HCT116 (cell line): ENCODE data around the gene TIAM2. TPM values are rescaled to one million over a fixed set of nuclear protein-coding genes. Genes with fewer than 3 reads are reported as not detected.

Source experiments
- ATAC-seq: fragments of 200-7000 bp; cut with Tn5 transposase; 2 replicates; pipeline ENCODE4 v1.9.1; 2020; ENCODE audit warnings: mild to moderate bottlenecking, moderate library complexity
- BruUV-seq: library from RNA; stranded (reverse); fragments of 400-500 nt; replicated peaks from 2 replicates; lab custom pipeline; 2021; lab: Mats Ljungman, UMichigan
- CTCF ChIA-PET: fragments of 300-600 bp; sonication (Branson Sonifier 250); formaldehyde crosslinking; loops from one replicate; lab custom pipeline; 2021; ENCODE audit warnings: antibody characterized with exemption; lab: Charles Lee
- POLR2A ChIA-PET: fragments of 300-600, 350-600 bp; sonication (Branson Sonifier 250); formaldehyde crosslinking; loops from one replicate; lab custom pipeline; 2021; ENCODE audit warnings: antibody characterized with exemption; lab: Charles Lee
- RAD21 ChIA-PET, 2 experiments: fragments of 300-600 bp; sonication (Branson Sonifier 250); formaldehyde crosslinking; loops; one replicate each; lab custom pipeline; 2023; ENCODE audit warnings: low total read pairs in 2 of 2; ENCODE audit not compliant: uncharacterized antibody in 2 of 2, unreplicated experiment in 2 of 2, low non-redundant PET in 1 of 2; lab: Charles Lee
- DNase-seq: peaks from one replicate; pipeline ENCODE4 v3.0.0-alpha.2; 2010; ENCODE audit warnings: low read depth, low spot score
- H2AFZ ChIP-seq: fragments of 200-600 bp; shearing (Covaris generic), sonication (generic); 2 replicates; pipeline ENCODE4 v1.6.1; 2017; ENCODE audit warnings: low read depth, mixed run types, mixed read lengths, antibody characterized with exemption, low read length; ENCODE audit not compliant: poor library complexity, severe bottlenecking
- H3K27ac ChIP-seq: 2 replicates; pipeline ENCODE4 v1.5.1; 2012; ENCODE audit warnings: low read depth, low read length
- H3K27me3 ChIP-seq: fragments of 200-600 bp; sonication (generic); 2 replicates; pipeline ENCODE4 v1.6.1; 2016; ENCODE audit warnings: mixed run types, low read length, mixed read lengths; ENCODE audit not compliant: insufficient read depth
- H3K36me3 ChIP-seq, 2 experiments: fragments of 200-500 bp in 1 of 2; fragments of 200-600 bp in 1 of 2; sonication (Bioruptor generic) in 1 of 2; sonication (generic) in 1 of 2; 2 replicates each; pipeline versions ENCODE4 v1.5.1 to v1.6.1; 2014 to 2016; ENCODE audit warnings: low read length in 2 of 2, inconsistent platforms in 1 of 2, mixed read lengths in 1 of 2, mixed run types in 1 of 2; ENCODE audit not compliant: insufficient read depth in 2 of 2, control insufficient read depth in 1 of 2
- H3K4me1 ChIP-seq, 2 experiments: fragments of 200-600 bp in 1 of 2; sonication (generic) in 1 of 2; 2 replicates each; pipeline versions ENCODE4 v1.5.1 to v1.6.1; 2012 to 2017; ENCODE audit warnings: low read length in 2 of 2, inconsistent platforms in 1 of 2, mild to moderate bottlenecking in 1 of 2, mixed read lengths in 1 of 2, mixed run types in 1 of 2, moderate library complexity in 1 of 2; ENCODE audit not compliant: insufficient read depth in 2 of 2, control insufficient read depth in 1 of 2
- H3K4me2 ChIP-seq: fragments of 200-600 bp; sonication (generic); 2 replicates; pipeline ENCODE4 v1.6.1; 2017; ENCODE audit warnings: mixed run types, low read length, mixed read lengths
- H3K4me3 ChIP-seq, 2 experiments: fragments of 200-600 bp in 1 of 2; sonication (generic) in 1 of 2; replicated peaks in 1 of 2; 2 replicates each; pipeline ENCODE4 v1.5.1; 2011 to 2016; ENCODE audit warnings: low read length in 2 of 2, control low read depth in 1 of 2, low read depth in 1 of 2, mild to moderate bottlenecking in 1 of 2, mixed read lengths in 1 of 2, mixed run types in 1 of 2
- H3K79me2 ChIP-seq: fragments of 200-600 bp; sonication (generic); 2 replicates; pipeline ENCODE4 v1.6.1; 2017; ENCODE audit warnings: mild to moderate bottlenecking, mixed run types, low read length, moderate library complexity, mixed read lengths; ENCODE audit not compliant: insufficient read depth
- H3K9ac ChIP-seq: fragments of 200-600 bp; sonication (generic); 2 replicates; pipeline ENCODE4 v1.6.1; 2016; ENCODE audit warnings: low read length, mixed read lengths
- H3K9me2 ChIP-seq: fragments of 200-600 bp; sonication (generic), shearing (Covaris generic); 2 replicates; pipeline ENCODE4 v1.6.1; 2017; ENCODE audit warnings: mixed run types, mild to moderate bottlenecking, moderate library complexity; ENCODE audit not compliant: insufficient read depth
- H3K9me3 ChIP-seq, 2 experiments: fragments of 200-500 bp in 1 of 2; fragments of 200-600 bp in 1 of 2; sonication (Bioruptor generic) in 1 of 2; sonication (generic) in 1 of 2; 2 replicates each; pipeline ENCODE4 v1.6.1; 2014 to 2017; ENCODE audit warnings: low read length in 2 of 2, mixed read lengths in 2 of 2, inconsistent platforms in 1 of 2, low read depth in 1 of 2, mild to moderate bottlenecking in 1 of 2, mixed run types in 1 of 2, moderate library complexity in 1 of 2; ENCODE audit not compliant: control insufficient read depth in 1 of 2, insufficient read depth in 1 of 2
- H4K20me1 ChIP-seq: fragments of 200-600 bp; sonication (generic), shearing (Covaris generic); 2 replicates; pipeline ENCODE4 v1.6.1; 2017; ENCODE audit warnings: mixed run types, mild to moderate bottlenecking, moderate library complexity; ENCODE audit not compliant: insufficient read depth
- CEBPB ChIP-seq: IDR thresholded peaks from 2 replicates; pipeline ENCODE4 v1.6.1; 2012; ENCODE audit warnings: low read depth
- EGR1 ChIP-seq: IDR thresholded peaks from 2 replicates; pipeline ENCODE4 v1.6.1; 2012; ENCODE audit warnings: low read depth
- EZH2 ChIP-seq: fragments of 200-600 bp; sonication (generic); IDR thresholded peaks from 2 replicates; pipeline ENCODE4 v1.6.1; 2017; ENCODE audit warnings: antibody characterized with exemption, mixed run types
- JUND ChIP-seq: IDR thresholded peaks from 2 replicates; pipeline ENCODE4 v1.6.1; 2012
- RAD21 ChIP-seq: IDR thresholded peaks from 2 replicates; pipeline ENCODE4 v1.6.1; 2012; ENCODE audit warnings: low read depth, mild to moderate bottlenecking
- SP1 ChIP-seq: IDR thresholded peaks from 2 replicates; pipeline ENCODE4 v1.6.1; 2012; ENCODE audit warnings: low read depth
- SRF ChIP-seq: IDR thresholded peaks from 2 replicates; pipeline ENCODE4 v1.6.1; 2012; ENCODE audit warnings: low read depth
- YY1 ChIP-seq: IDR thresholded peaks from 2 replicates; pipeline ENCODE4 v1.6.1; 2011; ENCODE audit warnings: low read length, low read depth, moderate library complexity, mild to moderate bottlenecking; ENCODE audit not compliant: insufficient replicate concordance; ENCODE audit errors: extremely low read depth
- ZFX ChIP-seq: fragments of 450-650 bp; IDR thresholded peaks from 2 replicates; pipeline ENCODE4 v1.6.1; 2017
- ZNF274 ChIP-seq: fragments of 200-500 bp; sonication (Bioruptor generic); IDR thresholded peaks from 2 replicates; pipeline ENCODE4 v1.6.1; 2014; ENCODE audit warnings: mild to moderate bottlenecking, low read depth, low read length, inconsistent platforms
- intact Hi-C: fragments of 100-400 bp; cut with micrococcal nuclease; formaldehyde crosslinking; loops from 2 replicates; pipeline ENCODE4 v1.10.0; 2022
- total RNA-seq: library from RNA; stranded (reverse); gene quantifications from one replicate; pipeline ENCODE4 v1.2.1, GENCODE V29; 2021; ENCODE audit not compliant: unreplicated experiment
- TF ChIP-seq, protein P1 (sequence below), 3 experiments: fragments of 200-600 bp in 1 of 3; sonication (generic) in 1 of 3; IDR thresholded peaks in 2 of 3; conservative IDR thresholded peaks in 1 of 3; 2 replicates each; pipeline ENCODE4 v1.5.1; 2012 to 2017; ENCODE audit warnings: low read depth in 2 of 3, low read length in 2 of 3, antibody characterized with exemption in 1 of 3, borderline replicate concordance in 1 of 3, control low read depth in 1 of 3, mild to moderate bottlenecking in 1 of 3, mixed read lengths in 1 of 3, mixed run types in 1 of 3, moderate library complexity in 1 of 3; ENCODE audit not compliant: insufficient read depth in 1 of 3
- TF ChIP-seq, protein P2 (sequence below): IDR thresholded peaks from 2 replicates; pipeline ENCODE4 v1.6.1; 2012
- TF ChIP-seq, protein P3 (sequence below): IDR thresholded peaks from 2 replicates; pipeline ENCODE4 v1.6.1; 2012; ENCODE audit warnings: low read depth

TIAM2 gene
- total RNA-seq, 1 experiment from 2014 or later: 9.4 TPM

DNA sequence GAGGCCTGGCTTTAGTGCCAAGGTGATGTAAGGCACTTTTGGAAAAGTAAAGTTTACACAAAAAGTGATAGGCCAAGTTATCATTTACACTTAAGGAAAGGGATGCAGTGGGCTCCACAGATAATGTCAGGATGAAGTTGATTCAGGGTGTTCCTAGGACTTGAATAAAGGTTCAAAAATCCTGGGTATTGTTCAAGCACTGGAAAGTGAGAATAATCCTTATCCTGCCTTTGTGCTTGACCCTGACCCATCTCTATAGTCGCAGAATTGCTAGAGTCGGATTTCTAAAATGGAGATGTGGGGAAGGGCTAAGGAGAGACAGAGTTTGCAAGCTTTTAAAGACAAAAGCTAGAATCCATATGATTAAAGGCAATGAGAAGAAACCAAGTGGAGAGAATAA is 115.6 kb downstream of the TIAM2 start (continued):
- TF ChIP-seq, protein P1, sequence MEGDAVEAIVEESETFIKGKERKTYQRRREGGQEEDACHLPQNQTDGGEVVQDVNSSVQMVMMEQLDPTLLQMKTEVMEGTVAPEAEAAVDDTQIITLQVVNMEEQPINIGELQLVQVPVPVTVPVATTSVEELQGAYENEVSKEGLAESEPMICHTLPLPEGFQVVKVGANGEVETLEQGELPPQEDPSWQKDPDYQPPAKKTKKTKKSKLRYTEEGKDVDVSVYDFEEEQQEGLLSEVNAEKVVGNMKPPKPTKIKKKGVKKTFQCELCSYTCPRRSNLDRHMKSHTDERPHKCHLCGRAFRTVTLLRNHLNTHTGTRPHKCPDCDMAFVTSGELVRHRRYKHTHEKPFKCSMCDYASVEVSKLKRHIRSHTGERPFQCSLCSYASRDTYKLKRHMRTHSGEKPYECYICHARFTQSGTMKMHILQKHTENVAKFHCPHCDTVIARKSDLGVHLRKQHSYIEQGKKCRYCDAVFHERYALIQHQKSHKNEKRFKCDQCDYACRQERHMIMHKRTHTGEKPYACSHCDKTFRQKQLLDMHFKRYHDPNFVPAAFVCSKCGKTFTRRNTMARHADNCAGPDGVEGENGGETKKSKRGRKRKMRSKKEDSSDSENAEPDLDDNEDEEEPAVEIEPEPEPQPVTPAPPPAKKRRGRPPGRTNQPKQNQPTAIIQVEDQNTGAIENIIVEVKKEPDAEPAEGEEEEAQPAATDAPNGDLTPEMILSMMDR (IDR thresholded peaks at IDR 0.05 in 2 of 3, conservative IDR thresholded peaks at IDR 0.05 in 1 of 3; ENCODE audit: borderline replicate concordance in 1 of 3, insufficient read depth in 1 of 3, low read depth in 2 of 3, low read length in 2 of 3): no peak
- no peak for TF ChIP-seq EZH2
- TF ChIP-seq ZNF274: no peak
- no peak for TF ChIP-seq CEBPB
- TF ChIP-seq SP1: no peak
- no peak for TF ChIP-seq SRF
- no peak for TF ChIP-seq RAD21
- TF ChIP-seq, protein P2, sequence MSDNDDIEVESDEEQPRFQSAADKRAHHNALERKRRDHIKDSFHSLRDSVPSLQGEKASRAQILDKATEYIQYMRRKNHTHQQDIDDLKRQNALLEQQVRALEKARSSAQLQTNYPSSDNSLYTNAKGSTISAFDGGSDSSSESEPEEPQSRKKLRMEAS: no peak
- TF ChIP-seq, protein P3, sequence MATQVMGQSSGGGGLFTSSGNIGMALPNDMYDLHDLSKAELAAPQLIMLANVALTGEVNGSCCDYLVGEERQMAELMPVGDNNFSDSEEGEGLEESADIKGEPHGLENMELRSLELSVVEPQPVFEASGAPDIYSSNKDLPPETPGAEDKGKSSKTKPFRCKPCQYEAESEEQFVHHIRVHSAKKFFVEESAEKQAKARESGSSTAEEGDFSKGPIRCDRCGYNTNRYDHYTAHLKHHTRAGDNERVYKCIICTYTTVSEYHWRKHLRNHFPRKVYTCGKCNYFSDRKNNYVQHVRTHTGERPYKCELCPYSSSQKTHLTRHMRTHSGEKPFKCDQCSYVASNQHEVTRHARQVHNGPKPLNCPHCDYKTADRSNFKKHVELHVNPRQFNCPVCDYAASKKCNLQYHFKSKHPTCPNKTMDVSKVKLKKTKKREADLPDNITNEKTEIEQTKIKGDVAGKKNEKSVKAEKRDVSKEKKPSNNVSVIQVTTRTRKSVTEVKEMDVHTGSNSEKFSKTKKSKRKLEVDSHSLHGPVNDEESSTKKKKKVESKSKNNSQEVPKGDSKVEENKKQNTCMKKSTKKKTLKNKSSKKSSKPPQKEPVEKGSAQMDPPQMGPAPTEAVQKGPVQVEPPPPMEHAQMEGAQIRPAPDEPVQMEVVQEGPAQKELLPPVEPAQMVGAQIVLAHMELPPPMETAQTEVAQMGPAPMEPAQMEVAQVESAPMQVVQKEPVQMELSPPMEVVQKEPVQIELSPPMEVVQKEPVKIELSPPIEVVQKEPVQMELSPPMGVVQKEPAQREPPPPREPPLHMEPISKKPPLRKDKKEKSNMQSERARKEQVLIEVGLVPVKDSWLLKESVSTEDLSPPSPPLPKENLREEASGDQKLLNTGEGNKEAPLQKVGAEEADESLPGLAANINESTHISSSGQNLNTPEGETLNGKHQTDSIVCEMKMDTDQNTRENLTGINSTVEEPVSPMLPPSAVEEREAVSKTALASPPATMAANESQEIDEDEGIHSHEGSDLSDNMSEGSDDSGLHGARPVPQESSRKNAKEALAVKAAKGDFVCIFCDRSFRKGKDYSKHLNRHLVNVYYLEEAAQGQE: no peak
- no peak for TF ChIP-seq ZFX

GRCh38 chr6:155112757-155113156 is 117.6 kb downstream of the TIAM2 start:
- Histone ChIP-seq H3K9me2 (no peaks in the 10 kb centered on the region), H4K20me1 (no peaks in the 10 kb centered on the region), H3K4me3 (no peak overlapping the region), H3K36me3 (no peaks in the 10 kb centered on the region), H2AFZ (no peak overlapping the region), H3K27ac (no peak overlapping the region), H3K9ac (no peak overlapping the region), H3K4me2 (no peak overlapping the region), H3K9me3 (no peaks in the 10 kb centered on the region), H3K27me3 (no peaks in the 10 kb centered on the region), H3K79me2 (no peaks in the 10 kb centered on the region), H3K4me1 (peaks cover 4 to 13% of the 10 kb centered on the region in 2 experiments; a peak in 3 of 4 replicates)
- TF ChIP-seq EGR1 (no peak), YY1 (no peak), JUND (no peak)
- intact Hi-C loops: no loop called here
- RAD21 ChIA-PET: no interaction called here
- POLR2A ChIA-PET: no interaction called here
- no TSS peak for BruUV-seq
- CTCF ChIA-PET: no interaction called here
- DNase-seq: no peak
- no peak for ATAC-seq
